ENCODE data around the gene CRIP2.

Gene CRIP2

DNA sequence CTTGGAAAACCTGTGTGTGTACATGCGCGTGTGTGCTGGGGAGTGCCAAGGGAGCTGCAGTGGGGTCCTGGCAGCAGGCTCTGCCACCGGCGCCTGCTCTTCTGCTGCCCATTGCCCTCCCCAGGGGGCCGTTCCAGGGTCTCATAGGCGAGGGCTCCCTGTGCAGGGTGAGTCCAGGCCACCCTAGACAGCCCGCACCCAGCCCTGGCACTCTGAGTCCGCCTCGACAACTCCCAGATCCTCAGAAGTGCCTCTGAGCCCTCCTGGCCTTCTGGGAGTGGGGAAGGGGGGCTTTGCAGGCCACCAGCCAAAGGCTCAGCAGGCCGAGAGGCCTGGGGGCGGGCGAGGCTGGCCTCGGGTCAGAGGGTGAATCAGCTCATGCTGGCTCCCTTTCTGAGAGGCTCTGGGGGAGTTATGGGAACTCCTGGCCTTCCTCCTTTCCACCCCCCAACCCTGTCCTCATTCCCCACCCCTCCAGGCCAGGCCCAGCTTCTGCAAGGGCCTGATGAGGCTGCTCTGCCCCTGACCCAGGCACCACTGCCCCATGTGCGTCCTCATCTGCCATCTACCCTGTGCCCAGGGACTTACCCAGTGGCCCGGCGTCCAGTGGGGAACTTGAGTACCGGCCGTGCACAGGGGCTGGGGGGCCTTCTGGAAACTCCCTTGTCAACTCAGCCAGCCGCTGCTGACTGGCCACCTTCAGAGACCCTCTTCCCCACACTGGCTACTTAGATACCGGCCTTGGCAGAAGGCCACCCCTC lies 14.3 kb downstream of the CRIP2 start:
- DNase-seq, result no peak
- H3K4me3 ChIP-seq (ENCODE audit: insufficient read depth, low read depth, low read length, poor library complexity, severe bottlenecking), result peak overlapping the region; percentile 59
- H3K27me3 ChIP-seq (replicated peaks; ENCODE audit: control insufficient read depth, insufficient read depth, low read length, poor library complexity, severe bottlenecking), result no peaks in the 10 kb centered on the region
- peak overlapping the region; percentile 100 for H3K27ac ChIP-seq (ENCODE audit: insufficient read depth, low read length, poor library complexity, severe bottlenecking)
- H3K9me3 ChIP-seq (ENCODE audit: control insufficient read depth, low read length), result no peaks in the 10 kb centered on the region
- H3K4me1 ChIP-seq (ENCODE audit: control insufficient read depth, insufficient read depth, low read length, poor library complexity, severe bottlenecking), result peaks cover 55% of the 10 kb centered on the region
- H3K36me3 ChIP-seq (ENCODE audit: control insufficient read depth, insufficient read depth, low read length), result no peaks in the 10 kb centered on the region

DNA sequence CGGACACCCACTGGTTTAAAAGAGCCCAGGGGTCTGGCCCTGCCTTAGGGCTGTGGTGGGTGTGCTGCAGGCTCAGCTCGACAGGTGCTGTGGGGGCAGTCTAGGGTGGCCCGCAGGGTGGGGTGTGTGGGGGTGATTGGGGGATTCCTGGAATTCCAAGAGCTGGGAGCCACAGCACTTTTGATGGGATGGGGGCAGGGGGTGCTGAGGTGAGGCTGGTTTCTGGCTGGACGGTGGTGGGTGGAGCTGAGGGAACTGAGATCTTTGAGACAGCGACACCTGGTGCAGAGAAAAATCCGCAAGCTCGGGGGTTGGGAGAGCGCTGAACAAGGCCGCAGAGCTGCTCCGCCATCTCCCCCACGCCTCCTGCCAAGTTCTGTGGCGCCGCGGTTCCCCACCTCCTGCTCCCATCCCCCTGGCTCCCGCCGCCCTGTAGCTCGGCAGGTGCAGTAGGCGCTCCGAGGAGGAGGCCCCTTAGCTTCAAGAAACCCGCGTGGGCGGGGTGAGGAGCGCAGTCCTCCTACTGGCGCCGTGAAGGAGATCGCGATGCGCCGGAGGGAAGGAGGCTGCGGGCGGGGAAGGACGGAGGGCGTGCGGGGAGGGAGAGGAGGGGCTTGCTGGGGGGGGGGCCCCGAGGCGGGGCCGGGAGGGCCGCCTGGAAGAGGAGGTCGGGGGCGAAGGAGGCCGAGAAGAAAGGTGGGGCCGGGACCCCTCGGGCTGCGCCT lies 15.1 kb downstream of the CRIP2 start:
- H3K4me1 ChIP-seq (ENCODE audit: control insufficient read depth, insufficient read depth, low read length, poor library complexity, severe bottlenecking), result peaks cover 48% of the 10 kb centered on the region
- peak; percentile 83 to 86 (median 86) for DNase-seq
- peak overlapping the region; percentile 59 for H3K4me3 ChIP-seq (ENCODE audit: insufficient read depth, low read depth, low read length, poor library complexity, severe bottlenecking)

DNA sequence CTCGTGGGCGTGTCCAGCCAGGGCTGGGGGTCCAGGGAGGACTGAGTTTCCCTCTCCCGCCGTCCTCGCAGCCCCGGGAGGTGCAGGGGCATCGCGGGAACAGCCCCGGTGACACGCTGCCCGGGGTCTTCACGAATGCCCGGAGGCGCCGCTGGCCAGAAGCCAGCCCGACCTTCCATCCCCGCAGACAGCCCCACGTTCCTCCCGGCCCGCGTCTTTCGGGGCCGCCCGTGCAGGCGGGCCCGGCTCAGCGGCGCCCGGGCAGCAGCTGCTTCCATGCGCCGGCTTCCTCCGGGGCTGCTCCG lies 15.6 kb downstream of the CRIP2 start:
- Histone ChIP-seq H3K36me3 (ENCODE audit: control insufficient read depth, insufficient read depth, low read length) (no peaks in the 10 kb centered on the region), H3K9me3 (ENCODE audit: control insufficient read depth, low read length) (no peaks in the 10 kb centered on the region), H3K4me1 (ENCODE audit: control insufficient read depth, insufficient read depth, low read length, poor library complexity, severe bottlenecking) (peaks cover 43% of the 10 kb centered on the region), H3K27me3 (replicated peaks; ENCODE audit: control insufficient read depth, insufficient read depth, low read length, poor library complexity, severe bottlenecking) (no peaks in the 10 kb centered on the region), H3K4me3 (ENCODE audit: insufficient read depth, low read depth, low read length, poor library complexity, severe bottlenecking) (peak overlapping the region; percentile 59), H3K27ac (ENCODE audit: insufficient read depth, low read length, poor library complexity, severe bottlenecking) (peak overlapping the region; percentile 100)
- no peak for DNase-seq

More for the DNA sequence above, 15.1 kb downstream of the CRIP2 start:
- Histone ChIP-seq H3K27ac (ENCODE audit: insufficient read depth, low read length, poor library complexity, severe bottlenecking) (peak overlapping the region; percentile 100), H3K9me3 (ENCODE audit: control insufficient read depth, low read length) (no peaks in the 10 kb centered on the region), H3K36me3 (ENCODE audit: control insufficient read depth, insufficient read depth, low read length) (no peaks in the 10 kb centered on the region), H3K27me3 (replicated peaks; ENCODE audit: control insufficient read depth, insufficient read depth, low read length, poor library complexity, severe bottlenecking) (no peaks in the 10 kb centered on the region)

DNA sequence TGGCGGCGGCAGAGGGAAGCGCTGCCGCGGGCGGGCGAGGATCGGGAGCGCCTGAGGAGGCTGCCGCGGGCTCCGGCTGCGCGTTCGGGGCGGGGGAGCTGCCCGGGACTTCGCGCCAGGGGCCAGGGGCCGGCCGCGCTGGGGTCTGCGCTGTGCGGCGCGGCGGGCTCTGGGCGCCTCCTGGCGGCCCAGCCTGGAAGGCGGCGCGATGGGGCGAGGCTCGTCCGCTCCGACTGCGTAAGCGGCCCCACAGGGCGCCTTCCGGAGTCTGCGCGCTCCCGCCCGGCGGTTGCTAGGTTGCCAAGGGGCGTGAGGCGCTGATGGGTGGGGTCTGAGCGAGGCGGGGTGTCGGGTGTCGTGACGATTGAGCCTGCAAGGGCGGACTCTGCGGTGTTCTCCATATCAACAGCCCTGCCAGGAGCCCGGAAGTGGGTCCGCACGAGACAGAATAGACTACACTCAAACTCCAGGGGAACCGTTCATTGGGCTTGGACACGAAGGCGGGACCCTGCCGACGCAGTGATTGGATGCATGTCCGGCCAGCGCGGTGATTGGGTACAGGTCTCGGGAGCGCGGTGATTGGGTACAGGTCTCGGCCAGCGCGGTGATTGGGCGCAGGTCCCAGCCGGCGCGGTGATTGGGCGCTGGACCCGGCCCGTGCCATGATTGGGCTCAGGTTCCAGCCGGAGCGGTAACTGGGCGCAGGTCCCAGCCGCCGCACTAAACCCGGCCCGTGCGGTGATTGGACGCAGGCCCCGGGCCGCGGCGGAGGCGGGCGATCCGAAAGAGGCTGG lies 16.1 kb downstream of the CRIP2 start, which contains the start of gene TEDC1:
Gene TEDC1 (plus strand): TSS at position 675 of the 794 bp plus-strand sequence. CDS start 130 bp downstream, outside the sequence.
- H3K36me3 ChIP-seq (ENCODE audit: control insufficient read depth, insufficient read depth, low read length), result no peaks in the 10 kb centered on the region
- H3K27ac ChIP-seq (ENCODE audit: insufficient read depth, low read length, poor library complexity, severe bottlenecking), result peak within 1 kb of the TSS; percentile 100
- H3K27me3 ChIP-seq (replicated peaks; ENCODE audit: control insufficient read depth, insufficient read depth, low read length, poor library complexity, severe bottlenecking), result no peaks in the 10 kb centered on the region
- H3K9me3 ChIP-seq (ENCODE audit: control insufficient read depth, low read length), result no peaks in the 10 kb centered on the region
- DNase-seq, result peak; percentile 99
- H3K4me3 ChIP-seq (ENCODE audit: insufficient read depth, low read depth, low read length, poor library complexity, severe bottlenecking), result peak within 1 kb of the TSS; percentile 72
- H3K4me1 ChIP-seq (ENCODE audit: control insufficient read depth, insufficient read depth, low read length, poor library complexity, severe bottlenecking), result peaks cover 37% of the 10 kb centered on the region

DNA sequence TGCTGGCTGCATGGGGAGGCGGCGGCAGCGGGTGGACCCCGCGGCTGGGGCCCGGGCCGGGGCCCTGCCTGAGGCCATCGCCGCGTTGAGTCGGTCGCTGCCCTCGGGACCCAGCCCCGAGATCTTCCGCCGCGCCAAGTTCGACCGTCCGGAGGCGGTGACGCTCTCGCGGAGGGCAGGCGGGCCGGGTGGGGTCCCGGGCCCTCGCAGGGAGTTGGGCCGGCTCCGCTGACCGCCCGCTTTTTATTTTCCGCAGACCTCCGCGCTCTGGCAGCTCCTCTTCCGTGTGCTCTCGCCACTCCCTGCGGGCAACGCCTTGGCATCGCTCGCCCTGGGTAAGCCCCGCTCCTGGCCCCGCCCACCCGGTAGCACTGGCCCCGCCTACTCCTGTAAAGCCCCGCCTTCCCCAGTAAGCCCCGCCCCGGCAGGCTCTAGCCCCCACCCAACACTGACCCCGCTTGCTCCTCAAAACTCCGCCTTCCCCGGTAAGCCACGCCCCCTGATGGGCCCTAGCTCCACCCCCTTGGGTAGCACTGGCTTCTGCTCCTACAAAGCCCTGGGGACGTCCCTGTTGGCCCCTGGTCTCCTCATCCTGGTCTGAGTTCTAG lies 16.8 kb downstream of the CRIP2 start:
- Histone ChIP-seq H3K4me1 (ENCODE audit: control insufficient read depth, insufficient read depth, low read length, poor library complexity, severe bottlenecking) (peaks cover 30% of the 10 kb centered on the region), H3K27me3 (replicated peaks; ENCODE audit: control insufficient read depth, insufficient read depth, low read length, poor library complexity, severe bottlenecking) (no peaks in the 10 kb centered on the region), H3K9me3 (ENCODE audit: control insufficient read depth, low read length) (no peaks in the 10 kb centered on the region), H3K4me3 (ENCODE audit: insufficient read depth, low read depth, low read length, poor library complexity, severe bottlenecking) (peak overlapping the region; percentile 72), H3K36me3 (ENCODE audit: control insufficient read depth, insufficient read depth, low read length) (no peaks in the 10 kb centered on the region), H3K27ac (ENCODE audit: insufficient read depth, low read length, poor library complexity, severe bottlenecking) (peak overlapping the region; percentile 100)
- DNase-seq, result peak; percentile 83 to 93 (median 87)

DNA sequence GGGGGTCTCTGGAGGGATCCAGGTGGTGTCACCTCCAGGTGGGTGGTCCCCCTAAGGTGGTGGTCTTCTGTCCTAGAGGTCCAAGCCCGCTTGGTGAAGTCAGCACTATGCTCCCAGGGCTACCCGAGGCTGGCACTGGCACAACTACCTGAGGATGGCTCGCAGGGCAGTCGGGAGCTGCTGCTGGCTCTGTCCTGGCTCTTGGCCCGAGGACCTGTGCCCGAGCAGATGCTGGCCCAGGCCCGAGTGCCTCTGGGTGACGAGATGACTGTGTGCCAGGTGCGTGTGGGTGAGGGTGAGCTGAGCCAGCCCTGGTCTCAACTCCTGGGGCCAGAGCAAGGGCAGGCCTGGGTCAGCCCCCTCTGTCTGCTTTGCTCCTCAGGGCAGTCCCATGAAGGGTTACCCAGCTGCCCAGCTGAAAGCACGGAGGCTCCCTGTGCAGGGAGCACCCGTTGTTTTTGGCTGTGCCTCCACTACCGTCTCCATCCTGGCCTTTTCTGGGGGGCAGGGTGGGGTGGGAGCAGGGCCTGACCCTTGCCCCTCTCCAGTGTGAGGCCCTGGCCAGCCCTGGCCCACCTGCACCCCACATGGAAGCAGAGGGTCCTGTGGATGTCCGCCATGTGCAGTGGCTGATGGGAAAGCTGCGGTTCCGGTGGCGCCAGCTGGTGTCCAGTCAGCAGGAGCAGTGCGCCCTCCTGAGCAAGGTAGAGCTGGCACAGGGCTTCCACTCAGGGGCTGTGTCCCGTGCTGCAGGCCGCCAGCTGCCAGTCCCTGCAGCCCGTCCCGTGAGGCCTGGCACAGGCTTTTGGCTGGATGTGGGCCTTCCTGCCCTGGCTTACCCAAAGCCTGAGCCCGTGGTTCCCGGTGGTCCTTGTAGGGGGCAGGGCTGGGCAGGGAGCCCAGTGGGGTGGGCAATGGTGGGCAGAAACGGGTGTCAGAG lies 17.7 kb downstream of the CRIP2 start:
- Histone ChIP-seq H3K27me3 (replicated peaks; ENCODE audit: control insufficient read depth, insufficient read depth, low read length, poor library complexity, severe bottlenecking) (no peaks in the 10 kb centered on the region), H3K4me3 (ENCODE audit: insufficient read depth, low read depth, low read length, poor library complexity, severe bottlenecking) (no peak overlapping the region), H3K4me1 (ENCODE audit: control insufficient read depth, insufficient read depth, low read length, poor library complexity, severe bottlenecking) (peaks cover 23% of the 10 kb centered on the region), H3K27ac (ENCODE audit: insufficient read depth, low read length, poor library complexity, severe bottlenecking) (peak overlapping the region; percentile 100), H3K9me3 (ENCODE audit: control insufficient read depth, low read length) (no peaks in the 10 kb centered on the region), H3K36me3 (ENCODE audit: control insufficient read depth, insufficient read depth, low read length) (no peaks in the 10 kb centered on the region)
- DNase-seq, result no peak

DNA sequence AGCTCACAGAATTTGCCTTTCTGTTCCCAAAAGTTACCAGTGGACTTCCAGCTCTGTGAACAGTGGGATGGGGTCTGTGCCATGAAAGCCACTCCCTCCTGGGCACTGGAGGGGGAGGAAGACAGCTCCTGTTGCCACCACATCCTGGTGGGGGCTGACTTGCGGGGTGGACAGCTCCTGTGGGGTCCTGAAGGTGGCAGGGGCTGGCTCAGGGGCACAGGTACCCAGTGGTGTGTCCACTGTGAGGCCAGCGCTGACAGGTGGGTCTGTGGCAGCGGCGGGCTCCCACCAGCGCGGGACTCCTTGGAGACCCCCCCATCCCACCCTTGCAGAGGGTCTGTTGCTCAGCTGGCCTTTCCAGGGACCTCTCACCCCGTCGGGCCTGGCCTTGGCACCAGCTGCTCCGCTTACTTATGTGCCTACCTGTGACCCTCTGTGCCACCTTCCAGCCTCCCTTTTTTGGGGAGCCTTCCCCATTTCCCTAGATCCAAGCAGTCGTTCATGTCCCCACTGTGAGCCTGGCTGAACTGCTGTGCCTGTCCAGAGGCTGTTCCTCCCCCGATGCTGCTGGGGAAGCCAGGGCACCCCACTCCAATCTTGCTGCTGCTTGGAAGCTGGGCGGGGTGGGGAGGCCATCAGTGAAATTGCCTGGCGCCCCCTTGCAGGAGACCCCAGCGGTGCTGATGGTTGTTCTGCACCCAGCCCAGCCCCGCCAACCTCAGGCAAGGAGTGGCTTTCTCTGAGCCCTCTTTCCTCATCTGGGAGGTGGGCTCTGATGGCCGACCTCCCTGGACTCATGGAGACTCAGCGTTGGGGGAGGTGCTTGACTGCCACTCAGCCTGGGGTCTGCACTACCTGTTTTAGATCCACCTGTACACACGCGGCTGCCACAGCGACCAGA lies 18.6 kb downstream of the CRIP2 start:
- no peaks in the 10 kb centered on the region for H3K9me3 ChIP-seq (ENCODE audit: control insufficient read depth, low read length)
- no peak for DNase-seq
- no peak overlapping the region for H3K27ac ChIP-seq (ENCODE audit: insufficient read depth, low read length, poor library complexity, severe bottlenecking)
- H3K4me3 ChIP-seq (ENCODE audit: insufficient read depth, low read depth, low read length, poor library complexity, severe bottlenecking), result no peak overlapping the region
- peaks cover 20% of the 10 kb centered on the region for H3K4me1 ChIP-seq (ENCODE audit: control insufficient read depth, insufficient read depth, low read length, poor library complexity, severe bottlenecking)
- H3K36me3 ChIP-seq (ENCODE audit: control insufficient read depth, insufficient read depth, low read length), result peaks cover 3% of the 10 kb centered on the region
- no peaks in the 10 kb centered on the region for H3K27me3 ChIP-seq (replicated peaks; ENCODE audit: control insufficient read depth, insufficient read depth, low read length, poor library complexity, severe bottlenecking)

DNA sequence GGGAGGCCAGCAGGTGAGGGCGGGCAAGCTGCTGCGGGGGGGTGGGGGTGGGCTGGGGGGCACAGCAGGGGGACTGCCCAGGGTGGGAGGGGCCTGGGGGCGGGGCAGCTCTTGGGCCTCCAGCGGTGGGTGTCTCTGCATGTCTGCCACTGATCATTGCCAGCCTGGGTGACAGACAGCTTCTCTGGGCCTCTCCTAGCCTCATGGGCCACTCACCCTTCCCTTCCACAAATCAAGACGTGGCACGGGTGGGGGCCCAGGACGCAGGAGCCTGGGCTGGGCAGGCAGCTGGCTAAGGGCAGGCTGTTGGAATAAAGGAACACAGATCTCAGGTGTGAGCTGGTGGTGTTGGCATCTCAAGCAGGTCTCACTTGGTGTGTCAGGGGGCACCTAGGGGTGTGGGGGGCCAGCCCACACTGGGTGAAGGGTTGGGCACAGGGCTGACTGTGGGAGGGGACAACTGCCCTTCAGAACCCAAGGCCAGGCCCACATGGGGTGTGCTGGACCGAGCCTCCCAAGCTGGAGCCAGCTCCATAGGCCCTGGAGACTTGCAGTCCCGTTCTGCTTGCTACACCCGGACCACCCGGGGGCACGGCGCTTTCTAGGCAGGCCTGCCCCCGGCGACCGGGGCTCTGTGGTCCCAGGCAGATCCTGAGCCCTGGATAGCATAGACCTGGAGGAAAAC lies 19.4 kb downstream of the CRIP2 start:
- no peak for DNase-seq
- Histone ChIP-seq H3K27me3 (replicated peaks; ENCODE audit: control insufficient read depth, insufficient read depth, low read length, poor library complexity, severe bottlenecking) (no peaks in the 10 kb centered on the region), H3K36me3 (ENCODE audit: control insufficient read depth, insufficient read depth, low read length) (peaks cover 11% of the 10 kb centered on the region), H3K9me3 (ENCODE audit: control insufficient read depth, low read length) (no peaks in the 10 kb centered on the region), H3K4me3 (ENCODE audit: insufficient read depth, low read depth, low read length, poor library complexity, severe bottlenecking) (no peak overlapping the region), H3K4me1 (ENCODE audit: control insufficient read depth, insufficient read depth, low read length, poor library complexity, severe bottlenecking) (peaks cover 12% of the 10 kb centered on the region), H3K27ac (ENCODE audit: insufficient read depth, low read length, poor library complexity, severe bottlenecking) (no peak overlapping the region)
